Keratinocyte (primary cell): ENCODE results near the gene TFDP1. TPM values are rescaled to one million over a fixed set of nuclear protein-coding genes. Genes with fewer than 3 reads are reported as not detected.

Experiments
- DNase-seq: peaks from one replicate; pipeline ENCODE4 v3.0.0-alpha.2; 2011; ENCODE audit warnings: low read depth, missing footprints, low spot score
- FAIRE-seq: peaks from 2 replicates; lab custom pipeline; 2011; peaks lifted over from hg19 to GRCh38; lab: Jason Lieb, UNC
- H2AFZ ChIP-seq: 2 replicates; pipeline ENCODE4 v1.6.0; 2012; ENCODE audit warnings: low read length, control low read depth, inconsistent platforms; ENCODE audit not compliant: control insufficient read depth
- H3K27ac ChIP-seq: 2 replicates; pipeline ENCODE4 v1.5.1; 2011; ENCODE audit warnings: low read length; ENCODE audit not compliant: control insufficient read depth, insufficient read depth
- H3K27me3 ChIP-seq: 3 replicates; pipeline ENCODE4 v1.6.0; 2011; ENCODE audit warnings: low read length; ENCODE audit not compliant: control insufficient read depth, insufficient read depth; ENCODE audit errors: extremely low read depth
- H3K36me3 ChIP-seq, 2 experiments: 2 replicates in 1 of 2; 3 replicates in 1 of 2; pipeline ENCODE4 v1.5.1; 2011; ENCODE audit warnings: low read length in 2 of 2, mild to moderate bottlenecking in 1 of 2; ENCODE audit not compliant: control insufficient read depth in 2 of 2, insufficient read depth in 2 of 2; ENCODE audit errors: extremely low read depth in 1 of 2
- H3K4me1 ChIP-seq: 3 replicates; pipeline ENCODE4 v1.5.1; 2011; ENCODE audit warnings: low read length; ENCODE audit not compliant: control insufficient read depth, insufficient read depth; ENCODE audit errors: extremely low read depth
- H3K4me2 ChIP-seq: 3 replicates; pipeline ENCODE4 v1.6.0; 2011; ENCODE audit warnings: low read depth, low read length; ENCODE audit not compliant: control insufficient read depth, insufficient read depth; ENCODE audit errors: extremely low read depth
- H3K4me3 ChIP-seq, 3 experiments: fragments of 200-600 bp in 1 of 3; sonication (generic) in 1 of 3; 2 replicates in 2 of 3; 3 replicates in 1 of 3; pipeline ENCODE4 v1.5.1; 2011 to 2016; ENCODE audit warnings: low read length in 3 of 3, mild to moderate bottlenecking in 3 of 3, control low read depth in 2 of 3, inconsistent platforms in 1 of 3, low read depth in 1 of 3, mixed read lengths in 1 of 3, mixed run types in 1 of 3, moderate library complexity in 1 of 3; ENCODE audit not compliant: control insufficient read depth in 2 of 3, insufficient read depth in 2 of 3; ENCODE audit errors: extremely low read depth in 1 of 3
- H3K79me2 ChIP-seq: 2 replicates; pipeline ENCODE4 v1.6.0; 2012; ENCODE audit warnings: low read length; ENCODE audit not compliant: control insufficient read depth, insufficient read depth
- H3K9ac ChIP-seq: 3 replicates; pipeline ENCODE4 v1.6.0; 2011; ENCODE audit warnings: low read length; ENCODE audit not compliant: control insufficient read depth, insufficient read depth; ENCODE audit errors: extremely low read depth
- H3K9me1 ChIP-seq: 3 replicates; pipeline ENCODE4 v1.6.0; 2011; ENCODE audit warnings: low read length; ENCODE audit not compliant: control insufficient read depth, insufficient read depth; ENCODE audit errors: extremely low read depth
- H3K9me3 ChIP-seq: 2 replicates; pipeline ENCODE4 v1.5.1; 2012; ENCODE audit warnings: low read depth, low read length; ENCODE audit not compliant: control insufficient read depth
- H4K20me1 ChIP-seq: 3 replicates; pipeline ENCODE4 v1.6.0; 2011; ENCODE audit warnings: low read length; ENCODE audit not compliant: control insufficient read depth, insufficient read depth; ENCODE audit errors: extremely low read depth
- EZH2 ChIP-seq: IDR thresholded peaks from one replicate; pipeline ENCODE4 v1.6.1; 2012; ENCODE audit warnings: inconsistent platforms, mild to moderate bottlenecking, low read length, moderate library complexity
- dilution Hi-C: fragments of 300-500 bp; cut with MboI; formaldehyde crosslinking; loops from one replicate; pipeline ENCODE4 v1.7.0; 2020; ENCODE audit warnings: low sequenced_read_pairs; ENCODE audit not compliant: extremely low pct_ligation_motif_present
- polyA plus RNA-seq, 5 experiments: library from polyadenylated mRNA; depleted of rRNA in 3 of 5; stranded (reverse) in 3 of 5; stranded (forward) in 1 of 5; unstranded in 1 of 5; fragments of >200 nt; gene quantifications; 1 replicate in 1 of 5; 2 replicates in 3 of 5; 3 replicates in 1 of 5; pipeline versions ENCODE4 v1.2.1 to v1.2.3, GENCODE V29; 2011 to 2012; ENCODE audit warnings: missing spikeins in 2 of 5, low read depth in 1 of 5, low replicate concordance in 1 of 5
- TF ChIP-seq, protein P1 (sequence below), 3 experiments: IDR thresholded peaks in 1 of 3; conservative IDR thresholded peaks in 1 of 3; optimal IDR thresholded peaks in 1 of 3; 2 replicates in 2 of 3; 3 replicates in 1 of 3; pipeline versions ENCODE3 to v1.5.1; 2011; ENCODE audit warnings: low read length in 3 of 3, mild to moderate bottlenecking in 3 of 3, moderate library complexity in 2 of 3, control low read depth in 1 of 3, inconsistent platforms in 1 of 3; ENCODE audit not compliant: insufficient read depth in 2 of 3; ENCODE audit errors: extremely low read depth in 1 of 3

Gene TFDP1
- polyA plus RNA-seq, 1 donor (not counting 4 experiments of a cell fraction or from before 2014, with no cell fraction given), result 105 TPM

DNA sequence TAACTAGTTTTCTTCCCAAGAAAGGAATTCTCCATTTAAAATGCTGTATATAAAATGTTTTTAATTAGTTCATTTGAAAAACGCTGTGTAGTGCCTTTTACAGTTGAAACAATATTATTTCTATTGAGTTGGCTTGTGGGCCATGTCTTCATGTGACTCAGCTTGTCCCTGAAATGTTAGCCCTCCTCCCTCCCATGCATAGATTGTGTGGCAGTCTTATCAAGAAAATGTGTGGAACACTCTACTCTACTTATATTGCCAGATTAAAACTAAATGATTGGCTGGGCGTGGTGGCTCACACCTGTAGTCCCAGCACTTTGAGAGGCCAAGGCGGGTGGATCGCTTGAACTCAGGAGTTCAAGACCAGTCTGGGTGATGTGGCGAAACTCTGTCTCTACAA lies 33.4 kb downstream of the TFDP1 start:
- H2AFZ ChIP-seq, result no peak overlapping the region
- H3K36me3 ChIP-seq, result peaks cover 15 to 21% of the 10 kb centered on the region in 2 experiments
- H4K20me1 ChIP-seq, result peaks cover 15% of the 10 kb centered on the region
- H3K79me2 ChIP-seq, result peaks cover 79% of the 10 kb centered on the region
- no peaks in the 10 kb centered on the region for H3K9me3 ChIP-seq
- no peaks in the 10 kb centered on the region for H3K27me3 ChIP-seq
- no peaks in the 10 kb centered on the region for H3K9me1 ChIP-seq
- H3K4me2 ChIP-seq, result no peak overlapping the region
- TF ChIP-seq, protein P1, sequence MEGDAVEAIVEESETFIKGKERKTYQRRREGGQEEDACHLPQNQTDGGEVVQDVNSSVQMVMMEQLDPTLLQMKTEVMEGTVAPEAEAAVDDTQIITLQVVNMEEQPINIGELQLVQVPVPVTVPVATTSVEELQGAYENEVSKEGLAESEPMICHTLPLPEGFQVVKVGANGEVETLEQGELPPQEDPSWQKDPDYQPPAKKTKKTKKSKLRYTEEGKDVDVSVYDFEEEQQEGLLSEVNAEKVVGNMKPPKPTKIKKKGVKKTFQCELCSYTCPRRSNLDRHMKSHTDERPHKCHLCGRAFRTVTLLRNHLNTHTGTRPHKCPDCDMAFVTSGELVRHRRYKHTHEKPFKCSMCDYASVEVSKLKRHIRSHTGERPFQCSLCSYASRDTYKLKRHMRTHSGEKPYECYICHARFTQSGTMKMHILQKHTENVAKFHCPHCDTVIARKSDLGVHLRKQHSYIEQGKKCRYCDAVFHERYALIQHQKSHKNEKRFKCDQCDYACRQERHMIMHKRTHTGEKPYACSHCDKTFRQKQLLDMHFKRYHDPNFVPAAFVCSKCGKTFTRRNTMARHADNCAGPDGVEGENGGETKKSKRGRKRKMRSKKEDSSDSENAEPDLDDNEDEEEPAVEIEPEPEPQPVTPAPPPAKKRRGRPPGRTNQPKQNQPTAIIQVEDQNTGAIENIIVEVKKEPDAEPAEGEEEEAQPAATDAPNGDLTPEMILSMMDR (optimal IDR thresholded peaks at IDR 0.05 in 1 of 3, IDR thresholded peaks at IDR 0.05 in 1 of 3, conservative IDR thresholded peaks at IDR 0.05 in 1 of 3; ENCODE audit: extremely low read depth in 1 of 3, insufficient read depth in 2 of 3, low read length in 3 of 3), result no peak
- TF ChIP-seq EZH2, result no peak
- dilution Hi-C loops, result no loop called here
- H3K4me3 ChIP-seq, result no peak overlapping the region
- H3K27ac ChIP-seq, result no peak overlapping the region
- DNase-seq, result no peak
- no peaks in the 10 kb centered on the region for H3K4me1 ChIP-seq
- H3K9ac ChIP-seq, result no peak overlapping the region
- no peak for FAIRE-seq

DNA sequence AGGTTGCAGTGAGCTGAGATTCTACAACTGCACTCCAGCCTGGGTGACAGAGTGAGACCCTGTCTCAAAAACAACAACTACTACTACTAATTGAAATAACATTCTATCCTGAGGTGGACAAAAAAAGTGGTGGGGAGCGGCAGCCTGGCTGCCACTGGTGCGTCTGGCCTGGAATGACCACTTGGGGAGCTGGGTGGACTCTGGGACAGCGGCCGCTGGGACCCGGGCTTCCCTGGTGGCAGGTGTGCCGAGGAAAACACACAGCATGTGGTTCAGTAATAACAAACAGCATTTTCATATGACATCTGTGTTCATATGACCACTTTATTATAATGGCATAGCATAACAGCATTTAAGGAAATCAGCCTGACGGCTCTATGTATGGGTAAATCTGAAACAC lies 33.9 kb downstream of the TFDP1 start:
- no peak overlapping the region for H3K9ac ChIP-seq

More for the DNA sequence above, 33.9 kb downstream of the TFDP1 start:
- H3K4me3 ChIP-seq, result no peak overlapping the region
- H3K27ac ChIP-seq, result no peak overlapping the region
- H2AFZ ChIP-seq, result no peak overlapping the region
- peaks cover 78% of the 10 kb centered on the region for H3K79me2 ChIP-seq
- no peaks in the 10 kb centered on the region for H3K27me3 ChIP-seq
- no peaks in the 10 kb centered on the region for H3K4me1 ChIP-seq
- H3K9me3 ChIP-seq, result no peaks in the 10 kb centered on the region
- FAIRE-seq (no peak), DNase-seq (no peak)
- TF ChIP-seq EZH2, result no peak
- TF ChIP-seq, protein P1 (optimal IDR thresholded peaks at IDR 0.05 in 1 of 3, IDR thresholded peaks at IDR 0.05 in 1 of 3, conservative IDR thresholded peaks at IDR 0.05 in 1 of 3; ENCODE audit: extremely low read depth in 1 of 3, insufficient read depth in 2 of 3, low read length in 3 of 3), result no peak
- dilution Hi-C loops, result no loop called here
- H4K20me1 ChIP-seq, result peaks cover 14% of the 10 kb centered on the region
- no peaks in the 10 kb centered on the region for H3K9me1 ChIP-seq
- H3K36me3 ChIP-seq, result peaks cover 19 to 21% of the 10 kb centered on the region in 2 experiments
- no peak overlapping the region for H3K4me2 ChIP-seq
